Cardiac atrium fibroblast (primary cell): Measurements from ENCODE around the gene RILPL2. TPM values are rescaled to one million over a fixed set of nuclear protein-coding genes. Genes with fewer than 3 reads are reported as not detected.

Experiments used
- total RNA-seq: library from RNA; depleted of rRNA; stranded (reverse); fragments of >200 nt; gene quantifications from 2 replicates; pipeline ENCODE4 v1.2.3, GENCODE V29; 2015

The RILPL2 gene
- 4.2 and 6.5 TPM in 2 replicates for total RNA-seq

GRCh38 chr12:123436017-123436964, at the start of gene RILPL2:
Gene RILPL2, minus strand, starts transcription at chr12:123436684. Its CDS starts 264 bp downstream, at chr12:123436420.

DNA sequence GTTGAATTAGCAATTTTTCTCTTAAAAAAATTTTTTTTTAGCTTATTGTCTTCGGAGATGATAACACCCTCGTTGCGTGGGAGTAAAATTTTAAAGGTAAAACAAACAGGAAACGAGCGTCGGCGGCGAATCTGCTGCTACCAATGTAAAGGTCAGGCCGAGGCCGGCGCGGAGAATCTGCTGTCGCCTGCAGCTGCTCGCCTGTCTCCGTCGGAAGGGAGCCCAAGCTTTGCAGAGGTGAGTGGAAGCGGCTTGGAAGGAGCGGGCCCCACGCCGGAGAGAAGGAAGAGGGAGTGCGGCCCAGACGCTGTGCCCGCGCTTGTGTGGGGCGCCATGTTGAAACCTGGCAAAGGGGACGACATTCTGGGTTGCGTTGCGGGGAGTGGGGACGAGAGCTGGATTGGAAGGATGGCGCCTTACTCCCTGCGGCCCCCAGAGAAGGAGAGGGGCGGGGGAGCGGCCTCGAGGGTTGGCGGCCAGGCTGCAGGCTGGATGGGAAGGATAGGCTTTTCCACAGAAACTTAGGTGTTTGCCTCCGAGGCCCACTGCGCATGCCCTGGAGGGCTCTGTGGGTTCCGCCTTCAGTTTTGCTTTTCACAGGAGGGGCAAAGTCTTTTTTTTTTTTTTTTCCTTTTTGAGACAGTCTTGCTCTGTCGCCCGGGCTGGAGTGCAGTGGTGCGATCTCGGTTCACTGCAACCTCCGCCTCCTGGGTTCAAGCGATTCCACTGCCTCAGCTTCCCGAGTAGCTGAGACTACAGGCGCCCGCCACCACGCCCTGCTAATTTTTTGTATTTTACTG, 21.7 kb upstream of the RILPL2 start, which contains the start of gene SNRNP35:
TSS of gene SNRNP35 (plus strand) at position 160 of the 800 bp plus-strand sequence. CDS start 7,402 bp downstream, outside the sequence.

Other genes starting within 250 kb of the RILPL2 start
- gene MPHOSPH9, start 203.5 kb downstream of the RILPL2 start, total RNA-seq: 12.6 and 25.5 TPM in 2 replicates
- 8.1 and 9.6 TPM in 2 replicates for gene MTRFR, start 203.2 kb downstream of the RILPL2 start, total RNA-seq
- 211 and 256 TPM in 2 replicates for gene CDK2AP1, start 164.8 kb downstream of the RILPL2 start, total RNA-seq
- 10.8 and 17.5 TPM in 2 replicates for gene SBNO1, start 71.8 kb downstream of the RILPL2 start, total RNA-seq
- gene KMT5A, start 52.6 kb downstream of the RILPL2 start, total RNA-seq: 22.6 and 33.4 TPM in 2 replicates
- gene SNRNP35, start 21.5 kb upstream of the RILPL2 start, total RNA-seq: 4.2 and 10.4 TPM in 2 replicates
- gene RILPL1, start 97.0 kb upstream of the RILPL2 start, total RNA-seq: 13.0 and 17.2 TPM in 2 replicates
- gene TMED2, start 147.9 kb upstream of the RILPL2 start, total RNA-seq: 211 and 240 TPM in 2 replicates
- 10.4 and 10.7 TPM in 2 replicates for gene DDX55, start 165.4 kb upstream of the RILPL2 start, total RNA-seq
- 45.5 and 81.8 TPM in 2 replicates for gene EIF2B1, start 197.0 kb upstream of the RILPL2 start, total RNA-seq
- gene GTF2H3, start 197.1 kb upstream of the RILPL2 start, total RNA-seq: 20.2 and 25.4 TPM in 2 replicates
- 8.7 and 10.1 TPM in 2 replicates for gene TCTN2, start 234.4 kb upstream of the RILPL2 start, total RNA-seq